Islet of Langerhans (tissue), 1 donor: ENCODE measurements around the gene ZNF408.

Source experiments
- FAIRE-seq: peaks from one replicate; lab custom pipeline; 2011; peaks lifted over from hg19 to GRCh38; lab: Jason Lieb, UNC

ZNF408 gene

GRCh38 chr11:46676436-46677158 lies 24.2 kb upstream of the ZNF408 start:
- FAIRE-seq = no peak

- no peak for FAIRE-seq
Measured at GRCh38 chr11:46677169-46677568, 23.7 kb upstream of the ZNF408 start.

- FAIRE-seq = no peak
Measured at GRCh38 chr11:46677991-46678740, 22.7 kb upstream of the ZNF408 start.

- FAIRE-seq = no peak
Measured at GRCh38 chr11:46678741-46679130, 22.1 kb upstream of the ZNF408 start.

GRCh38 chr11:46679241-46680163 lies 21.3 kb upstream of the ZNF408 start:
- FAIRE-seq = no peak

GRCh38 chr11:46680164-46680760 lies 20.6 kb upstream of the ZNF408 start:
- FAIRE-seq = no peak

- no peak for FAIRE-seq
Measured at GRCh38 chr11:46680815-46681214, 20.0 kb upstream of the ZNF408 start.

GRCh38 chr11:46681814-46682213 lies 19.0 kb upstream of the ZNF408 start:
- no peak for FAIRE-seq

- FAIRE-seq = no peak
Measured at GRCh38 chr11:46682773-46683752, 17.8 kb upstream of the ZNF408 start.

- no peak for FAIRE-seq
Measured at GRCh38 chr11:46684367-46684766, 16.5 kb upstream of the ZNF408 start.

- no peak for FAIRE-seq
Measured at GRCh38 chr11:46686886-46687795, 13.7 kb upstream of the ZNF408 start.

- no peak for FAIRE-seq
Measured at GRCh38 chr11:46690702-46691101, 10.1 kb upstream of the ZNF408 start.

GRCh38 chr11:46692450-46692849 lies 8.4 kb upstream of the ZNF408 start:
- FAIRE-seq = no peak

- FAIRE-seq = no peak
Measured at GRCh38 chr11:46693597-46694012, 7.2 kb upstream of the ZNF408 start.

GRCh38 chr11:46694072-46694471 lies 6.8 kb upstream of the ZNF408 start:
- no peak for FAIRE-seq

- FAIRE-seq = no peak
Measured at GRCh38 chr11:46694607-46695006, 6.2 kb upstream of the ZNF408 start.

- FAIRE-seq = no peak
Measured at GRCh38 chr11:46695345-46696211, 5.3 kb upstream of the ZNF408 start.

- no peak for FAIRE-seq
Measured at GRCh38 chr11:46696212-46696558, 4.6 kb upstream of the ZNF408 start.

GRCh38 chr11:46697303-46697702 lies 3.5 kb upstream of the ZNF408 start:
- FAIRE-seq = no peak
